HG03558 (cell line): ENCODE results near the gene NXT1.

Source experiments
- ATAC-seq: cut with Tn5 transposase; IDR thresholded peaks from one replicate; pipeline ENCODE4 v1.9.1; 2021; ENCODE audit warnings: moderate number of reproducible peaks; ENCODE audit not compliant: unreplicated experiment; ENCODE audit errors: extremely low read depth

Gene NXT1

GRCh38 chr20:23358563-23358906, 7.9 kb downstream of the NXT1 start:
- ATAC-seq: no peak

GRCh38 chr20:23358923-23359593, 8.5 kb downstream of the NXT1 start:
- no peak for ATAC-seq

GRCh38 chr20:23360531-23360930, 9.9 kb downstream of the NXT1 start:
- no peak for ATAC-seq

GRCh38 chr20:23361119-23361475, 10.5 kb downstream of the NXT1 start:
- ATAC-seq: no peak

- peak; percentile 38 for ATAC-seq
These were observed 11.1 kb downstream of the NXT1 start, which contains the start of gene GZF1 for GRCh38 chr20:23361476-23362391. TSS of gene GZF1 (plus strand) at chr20:23362182. CDS start at chr20:23364384, 2,202 bp downstream.

GRCh38 chr20:23362392-23363256, 12.0 kb downstream of the NXT1 start:
- ATAC-seq: no peak

GRCh38 chr20:23363257-23363649, 12.7 kb downstream of the NXT1 start:
- no peak for ATAC-seq

GRCh38 chr20:23365390-23366165, 15.0 kb downstream of the NXT1 start:
- ATAC-seq: no peak

GRCh38 chr20:23366384-23366783, 15.8 kb downstream of the NXT1 start:
- no peak for ATAC-seq

- ATAC-seq: no peak
These were observed 17.2 kb downstream of the NXT1 start for GRCh38 chr20:23367770-23368169.

- ATAC-seq: no peak
These were observed 17.9 kb downstream of the NXT1 start for GRCh38 chr20:23368316-23369071.

GRCh38 chr20:23369072-23369823, 18.7 kb downstream of the NXT1 start:
- no peak for ATAC-seq

GRCh38 chr20:23370274-23370673, 19.7 kb downstream of the NXT1 start:
- no peak for ATAC-seq

GRCh38 chr20:23370873-23371272, 20.3 kb downstream of the NXT1 start:
- ATAC-seq: no peak

- no peak for ATAC-seq
These were observed 20.9 kb downstream of the NXT1 start for GRCh38 chr20:23371496-23371895.

GRCh38 chr20:23374441-23374840, 23.9 kb downstream of the NXT1 start:
- no peak for ATAC-seq

GRCh38 chr20:23375827-23376226, 25.2 kb downstream of the NXT1 start:
- no peak for ATAC-seq

GRCh38 chr20:23379772-23380171, 29.2 kb downstream of the NXT1 start:
- ATAC-seq: no peak

GRCh38 chr20:23381876-23382275, 31.3 kb downstream of the NXT1 start:
- ATAC-seq: no peak
